Measurements from ENCODE around the gene MYH13.

Gene MYH13

GRCh38 chr17:10372906-10373305 is at the start of gene MYH13:
Gene MYH13 (minus strand): TSS chr17:10373006. CDS start chr17:10364530, 8,476 bp downstream.
- no peak within 1 kb of the TSS for H3K4me3 ChIP-seq (ENCODE audit: low read length)
- DNase-seq (ENCODE audit: low read depth) = no peak
- no peak for TF ChIP-seq CTCF (conservative IDR thresholded peaks at IDR 0.05; ENCODE audit: low read depth, low read length)

- no peak for DNase-seq (ENCODE audit: low read depth)
- no peak for TF ChIP-seq CTCF (conservative IDR thresholded peaks at IDR 0.05; ENCODE audit: low read depth, low read length)
- H3K4me3 ChIP-seq (ENCODE audit: low read length) = no peak within 1 kb of the TSS
Observed at GRCh38 chr17:10421900-10422542, 49.2 kb upstream of the MYH13 start, which contains the start of gene MYH8. Gene MYH8 (minus strand): TSS chr17:10421950. CDS start chr17:10420227, 1,723 bp downstream.

GRCh38 chr17:10421211-10421610 is 48.4 kb upstream of the MYH13 start:
- no peak for DNase-seq (ENCODE audit: low read depth)
- no peak overlapping the region for H3K4me3 ChIP-seq (ENCODE audit: low read length)
- no peak for TF ChIP-seq CTCF (conservative IDR thresholded peaks at IDR 0.05; ENCODE audit: low read depth, low read length)

- DNase-seq (ENCODE audit: low read depth) = no peak
- TF ChIP-seq CTCF (conservative IDR thresholded peaks at IDR 0.05; ENCODE audit: low read depth, low read length) = no peak
- no peak overlapping the region for H3K4me3 ChIP-seq (ENCODE audit: low read length)
Observed at GRCh38 chr17:10420811-10421210, 48.0 kb upstream of the MYH13 start.

GRCh38 chr17:10417431-10417830 is 44.6 kb upstream of the MYH13 start:
- DNase-seq (ENCODE audit: low read depth) = no peak
- no peak overlapping the region for H3K4me3 ChIP-seq (ENCODE audit: low read length)
- TF ChIP-seq CTCF (conservative IDR thresholded peaks at IDR 0.05; ENCODE audit: low read depth, low read length) = no peak

GRCh38 chr17:10415161-10415560 is 42.4 kb upstream of the MYH13 start:
- no peak for DNase-seq (ENCODE audit: low read depth)
- no peak overlapping the region for H3K4me3 ChIP-seq (ENCODE audit: low read length)
- no peak for TF ChIP-seq CTCF (conservative IDR thresholded peaks at IDR 0.05; ENCODE audit: low read depth, low read length)

- TF ChIP-seq CTCF (conservative IDR thresholded peaks at IDR 0.05; ENCODE audit: low read depth, low read length) = no peak
- DNase-seq (ENCODE audit: low read depth) = no peak
- H3K4me3 ChIP-seq (ENCODE audit: low read length) = no peak overlapping the region
Observed at GRCh38 chr17:10403589-10403988, 30.8 kb upstream of the MYH13 start.

Data from retinal pigment epithelial cell (primary cell).